HCT116 (cell line): ENCODE results near the gene HCN1. TPM values are rescaled to one million over a fixed set of nuclear protein-coding genes. Genes with fewer than 3 reads are reported as not detected.

ENCODE experiments used
- ATAC-seq: fragments of 200-7000 bp; cut with Tn5 transposase; 2 replicates; pipeline ENCODE4 v1.9.1; 2020; ENCODE audit warnings: mild to moderate bottlenecking, moderate library complexity
- BruUV-seq: library from RNA; stranded (reverse); fragments of 400-500 nt; replicated peaks from 2 replicates; lab custom pipeline; 2021; lab: Mats Ljungman, UMichigan
- CTCF ChIA-PET: fragments of 300-600 bp; sonication (Branson Sonifier 250); formaldehyde crosslinking; loops from one replicate; lab custom pipeline; 2021; ENCODE audit warnings: antibody characterized with exemption; lab: Charles Lee
- POLR2A ChIA-PET: fragments of 300-600, 350-600 bp; sonication (Branson Sonifier 250); formaldehyde crosslinking; loops from one replicate; lab custom pipeline; 2021; ENCODE audit warnings: antibody characterized with exemption; lab: Charles Lee
- RAD21 ChIA-PET, 2 experiments: fragments of 300-600 bp; sonication (Branson Sonifier 250); formaldehyde crosslinking; loops; one replicate each; lab custom pipeline; 2023; ENCODE audit warnings: low total read pairs in 2 of 2; ENCODE audit not compliant: uncharacterized antibody in 2 of 2, unreplicated experiment in 2 of 2, low non-redundant PET in 1 of 2; lab: Charles Lee
- DNase-seq: peaks from one replicate; pipeline ENCODE4 v3.0.0-alpha.2; 2010; ENCODE audit warnings: low read depth, low spot score
- H2AFZ ChIP-seq: fragments of 200-600 bp; shearing (Covaris generic), sonication (generic); 2 replicates; pipeline ENCODE4 v1.6.1; 2017; ENCODE audit warnings: low read depth, mixed run types, mixed read lengths, antibody characterized with exemption, low read length; ENCODE audit not compliant: poor library complexity, severe bottlenecking
- H3K27ac ChIP-seq: 2 replicates; pipeline ENCODE4 v1.5.1; 2012; ENCODE audit warnings: low read depth, low read length
- H3K27me3 ChIP-seq: fragments of 200-600 bp; sonication (generic); 2 replicates; pipeline ENCODE4 v1.6.1; 2016; ENCODE audit warnings: mixed run types, low read length, mixed read lengths; ENCODE audit not compliant: insufficient read depth
- H3K36me3 ChIP-seq, 2 experiments: fragments of 200-500 bp in 1 of 2; fragments of 200-600 bp in 1 of 2; sonication (Bioruptor generic) in 1 of 2; sonication (generic) in 1 of 2; 2 replicates each; pipeline versions ENCODE4 v1.5.1 to v1.6.1; 2014 to 2016; ENCODE audit warnings: low read length in 2 of 2, inconsistent platforms in 1 of 2, mixed read lengths in 1 of 2, mixed run types in 1 of 2; ENCODE audit not compliant: insufficient read depth in 2 of 2, control insufficient read depth in 1 of 2
- H3K4me1 ChIP-seq, 2 experiments: fragments of 200-600 bp in 1 of 2; sonication (generic) in 1 of 2; 2 replicates each; pipeline versions ENCODE4 v1.5.1 to v1.6.1; 2012 to 2017; ENCODE audit warnings: low read length in 2 of 2, inconsistent platforms in 1 of 2, mild to moderate bottlenecking in 1 of 2, mixed read lengths in 1 of 2, mixed run types in 1 of 2, moderate library complexity in 1 of 2; ENCODE audit not compliant: insufficient read depth in 2 of 2, control insufficient read depth in 1 of 2
- H3K4me2 ChIP-seq: fragments of 200-600 bp; sonication (generic); 2 replicates; pipeline ENCODE4 v1.6.1; 2017; ENCODE audit warnings: mixed run types, low read length, mixed read lengths
- H3K4me3 ChIP-seq, 2 experiments: fragments of 200-600 bp in 1 of 2; sonication (generic) in 1 of 2; replicated peaks in 1 of 2; 2 replicates each; pipeline ENCODE4 v1.5.1; 2011 to 2016; ENCODE audit warnings: low read length in 2 of 2, control low read depth in 1 of 2, low read depth in 1 of 2, mild to moderate bottlenecking in 1 of 2, mixed read lengths in 1 of 2, mixed run types in 1 of 2
- H3K79me2 ChIP-seq: fragments of 200-600 bp; sonication (generic); 2 replicates; pipeline ENCODE4 v1.6.1; 2017; ENCODE audit warnings: mild to moderate bottlenecking, mixed run types, low read length, moderate library complexity, mixed read lengths; ENCODE audit not compliant: insufficient read depth
- H3K9ac ChIP-seq: fragments of 200-600 bp; sonication (generic); 2 replicates; pipeline ENCODE4 v1.6.1; 2016; ENCODE audit warnings: low read length, mixed read lengths
- H3K9me2 ChIP-seq: fragments of 200-600 bp; sonication (generic), shearing (Covaris generic); 2 replicates; pipeline ENCODE4 v1.6.1; 2017; ENCODE audit warnings: mixed run types, mild to moderate bottlenecking, moderate library complexity; ENCODE audit not compliant: insufficient read depth
- H3K9me3 ChIP-seq, 2 experiments: fragments of 200-500 bp in 1 of 2; fragments of 200-600 bp in 1 of 2; sonication (Bioruptor generic) in 1 of 2; sonication (generic) in 1 of 2; 2 replicates each; pipeline ENCODE4 v1.6.1; 2014 to 2017; ENCODE audit warnings: low read length in 2 of 2, mixed read lengths in 2 of 2, inconsistent platforms in 1 of 2, low read depth in 1 of 2, mild to moderate bottlenecking in 1 of 2, mixed run types in 1 of 2, moderate library complexity in 1 of 2; ENCODE audit not compliant: control insufficient read depth in 1 of 2, insufficient read depth in 1 of 2
- H4K20me1 ChIP-seq: fragments of 200-600 bp; sonication (generic), shearing (Covaris generic); 2 replicates; pipeline ENCODE4 v1.6.1; 2017; ENCODE audit warnings: mixed run types, mild to moderate bottlenecking, moderate library complexity; ENCODE audit not compliant: insufficient read depth
- ATF3 ChIP-seq: IDR thresholded peaks from 2 replicates; pipeline ENCODE4 v1.6.1; 2012
- CBX3 ChIP-seq: IDR thresholded peaks from 2 replicates; pipeline ENCODE4 v1.6.1; 2012; ENCODE audit warnings: low read depth
- CEBPB ChIP-seq: IDR thresholded peaks from 2 replicates; pipeline ENCODE4 v1.6.1; 2012; ENCODE audit warnings: low read depth
- ELF1 ChIP-seq: IDR thresholded peaks from 2 replicates; pipeline ENCODE4 v1.6.1; 2012; ENCODE audit warnings: low read depth, borderline replicate concordance
- EZH2 ChIP-seq: fragments of 200-600 bp; sonication (generic); IDR thresholded peaks from 2 replicates; pipeline ENCODE4 v1.6.1; 2017; ENCODE audit warnings: antibody characterized with exemption, mixed run types
- FOSL1 ChIP-seq: IDR thresholded peaks from 2 replicates; pipeline ENCODE4 v1.6.1; 2012; ENCODE audit warnings: low read depth
- RAD21 ChIP-seq: IDR thresholded peaks from 2 replicates; pipeline ENCODE4 v1.6.1; 2012; ENCODE audit warnings: low read depth, mild to moderate bottlenecking
- SIN3A ChIP-seq: IDR thresholded peaks from 2 replicates; pipeline ENCODE4 v1.6.1; 2012; ENCODE audit warnings: low read depth
- SRF ChIP-seq: IDR thresholded peaks from 2 replicates; pipeline ENCODE4 v1.6.1; 2012; ENCODE audit warnings: low read depth
- TCF7L2 ChIP-seq: IDR thresholded peaks from 2 replicates; pipeline ENCODE4 v1.7.0; 2011; ENCODE audit warnings: borderline replicate concordance, inconsistent platforms; ENCODE audit not compliant: insufficient read depth, insufficient read length; ENCODE audit errors: extremely low read depth
- YY1 ChIP-seq: IDR thresholded peaks from 2 replicates; pipeline ENCODE4 v1.6.1; 2011; ENCODE audit warnings: low read length, low read depth, moderate library complexity, mild to moderate bottlenecking; ENCODE audit not compliant: insufficient replicate concordance; ENCODE audit errors: extremely low read depth
- ZFX ChIP-seq: fragments of 450-650 bp; IDR thresholded peaks from 2 replicates; pipeline ENCODE4 v1.6.1; 2017
- ZNF274 ChIP-seq: fragments of 200-500 bp; sonication (Bioruptor generic); IDR thresholded peaks from 2 replicates; pipeline ENCODE4 v1.6.1; 2014; ENCODE audit warnings: mild to moderate bottlenecking, low read depth, low read length, inconsistent platforms
- intact Hi-C: fragments of 100-400 bp; cut with micrococcal nuclease; formaldehyde crosslinking; loops from 2 replicates; pipeline ENCODE4 v1.10.0; 2022
- total RNA-seq: library from RNA; stranded (reverse); gene quantifications from one replicate; pipeline ENCODE4 v1.2.1, GENCODE V29; 2021; ENCODE audit not compliant: unreplicated experiment
- TF ChIP-seq, protein P1 (sequence below): IDR thresholded peaks from 2 replicates; pipeline ENCODE4 v1.6.1; 2012

Gene HCN1
- total RNA-seq, 1 experiment from 2014 or later: 0.10 TPM

- Histone ChIP-seq H2AFZ (no peak overlapping the region), H3K4me2 (no peak overlapping the region), H3K9me2 (no peaks in the 10 kb centered on the region), H3K79me2 (no peaks in the 10 kb centered on the region), H3K4me3 (no peak overlapping the region), H3K27ac (no peak overlapping the region), H3K36me3 (no peaks in the 10 kb centered on the region), H3K9ac (no peak overlapping the region), H3K4me1 (no peaks in the 10 kb centered on the region; a peak in 1 of 4 replicates), H3K9me3 (no peaks in the 10 kb centered on the region), H3K27me3 (no peaks in the 10 kb centered on the region), H4K20me1 (no peaks in the 10 kb centered on the region)
- TF ChIP-seq EZH2 (no peak), ZFX (no peak), ELF1 (no peak), ATF3 (no peak), RAD21 (no peak), TCF7L2 (no peak), SRF (no peak), SIN3A (no peak)
- TF ChIP-seq, protein P1, sequence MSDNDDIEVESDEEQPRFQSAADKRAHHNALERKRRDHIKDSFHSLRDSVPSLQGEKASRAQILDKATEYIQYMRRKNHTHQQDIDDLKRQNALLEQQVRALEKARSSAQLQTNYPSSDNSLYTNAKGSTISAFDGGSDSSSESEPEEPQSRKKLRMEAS: no peak
- DNase-seq (no peak), ATAC-seq (no peak)
- BruUV-seq: no TSS peak
- ChIA-PET CTCF (no interaction called here), POLR2A (no interaction called here), RAD21 (no interaction called here)
- intact Hi-C loops: no loop called here
These were observed 258.4 kb downstream of the HCN1 start for GRCh38 chr5:45437752-45438151.

GRCh38 chr5:45417285-45417998 lies 278.7 kb downstream of the HCN1 start:
- POLR2A ChIA-PET: no interaction called here
- CTCF ChIA-PET: no interaction called here
- Histone ChIP-seq H3K9ac (no peak overlapping the region), H4K20me1 (no peaks in the 10 kb centered on the region), H3K27ac (no peak overlapping the region), H2AFZ (peak overlapping the region; percentile 57), H3K4me3 (no peak overlapping the region), H3K36me3 (no peaks in the 10 kb centered on the region), H3K4me1 (no peaks in the 10 kb centered on the region), H3K27me3 (no peaks in the 10 kb centered on the region), H3K4me2 (no peak overlapping the region), H3K79me2 (no peaks in the 10 kb centered on the region), H3K9me2 (no peaks in the 10 kb centered on the region), H3K9me3 (no peaks in the 10 kb centered on the region)
- RAD21 ChIA-PET: interaction anchor here in 1 of 2 experiments (0.5 kb wide), 1 partner anchor 21 kb away, joined by 3 read pairs; no protein-coding TSS in a partner anchor
- ATAC-seq: no peak
- BruUV-seq: no TSS peak
- DNase-seq: no peak
- no peak for TF ChIP-seq CEBPB
- no peak for TF ChIP-seq CBX3
- no peak for TF ChIP-seq FOSL1
- TF ChIP-seq ELF1: no peak
- no peak for TF ChIP-seq ZNF274
- no peak for TF ChIP-seq SIN3A
- no peak for TF ChIP-seq ZFX
- no peak for TF ChIP-seq YY1
- intact Hi-C loops: no loop called here
